CD14-positive monocyte (primary cell): Measurements from ENCODE around the gene FAM120A. TPM values are rescaled to one million over a fixed set of nuclear protein-coding genes. Genes with fewer than 3 reads are reported as not detected.

Experiments used
- DNase-seq, 3 donors: peaks; one replicate each; pipeline ENCODE4 v3.0.0-alpha.2; 2011 to 2022
- H2AFZ ChIP-seq: 2 replicates; pipeline ENCODE4 v1.6.0; 2012; ENCODE audit warnings: mild to moderate bottlenecking, low read depth, low read length, inconsistent platforms; ENCODE audit not compliant: insufficient read depth, poor library complexity, severe bottlenecking
- H3K27ac ChIP-seq, 2 donors: 1 replicate in 1 of 2; 2 replicates in 1 of 2; pipeline ENCODE4 v1.5.1; 2012 to 2013; ENCODE audit warnings: low read length in 2 of 2, control low read depth in 1 of 2, inconsistent platforms in 1 of 2, low read depth in 1 of 2, mild to moderate bottlenecking in 1 of 2
- H3K27me3 ChIP-seq, 2 donors: one replicate each; pipeline versions ENCODE4 v1.6.0 to v1.6.1; 2011 to 2013; ENCODE audit warnings: low read length in 2 of 2; ENCODE audit not compliant: control insufficient read depth in 2 of 2, insufficient read depth in 2 of 2
- H3K36me3 ChIP-seq, 2 donors: replicated peaks in 1 of 2; 1 replicate in 1 of 2; 2 replicates in 1 of 2; pipeline versions ENCODE4 v1.5.1 to v1.6.1; 2012 to 2013; ENCODE audit warnings: low read length in 2 of 2, control low read depth in 1 of 2, inconsistent platforms in 1 of 2, mild to moderate bottlenecking in 1 of 2; ENCODE audit not compliant: insufficient read depth in 2 of 2, control insufficient read depth in 1 of 2
- H3K4me1 ChIP-seq, 2 donors: 1 replicate in 1 of 2; 2 replicates in 1 of 2; pipeline versions ENCODE4 v1.5.1 to v1.6.1; 2012 to 2013; ENCODE audit warnings: low read length in 2 of 2, control low read depth in 1 of 2, inconsistent platforms in 1 of 2, mild to moderate bottlenecking in 1 of 2, moderate library complexity in 1 of 2; ENCODE audit not compliant: insufficient read depth in 2 of 2, control insufficient read depth in 1 of 2
- H3K4me2 ChIP-seq: replicated peaks from 2 replicates; pipeline ENCODE3; 2012; ENCODE audit warnings: low read length, moderate library complexity, mild to moderate bottlenecking; ENCODE audit not compliant: poor library complexity, severe bottlenecking; ENCODE audit errors: extremely low read depth
- H3K4me3 ChIP-seq, 3 experiments: fragments of 200-600 bp in 1 of 3; sonication (generic) in 1 of 3; replicated peaks in 1 of 3; 1 replicate in 2 of 3; 2 replicates in 1 of 3; pipeline ENCODE4 v1.5.1; 2011 to 2013; ENCODE audit warnings: low read length in 3 of 3, mild to moderate bottlenecking in 3 of 3, control low read depth in 2 of 3, low read depth in 2 of 3, inconsistent platforms in 1 of 3, moderate library complexity in 1 of 3
- H3K79me2 ChIP-seq: 2 replicates; pipeline ENCODE4 v1.6.0; 2012; ENCODE audit warnings: mild to moderate bottlenecking, control low read depth, inconsistent platforms, low read length, moderate library complexity; ENCODE audit not compliant: insufficient read depth
- H3K9ac ChIP-seq: 2 replicates; pipeline ENCODE4 v1.6.0; 2017; ENCODE audit warnings: low read length, mild to moderate bottlenecking; ENCODE audit not compliant: insufficient read depth, poor library complexity, severe bottlenecking
- H3K9me3 ChIP-seq, 2 donors: replicated peaks in 1 of 2; 1 replicate in 1 of 2; 2 replicates in 1 of 2; pipeline versions ENCODE4 v1.5.1 to v1.6.1; 2012 to 2013; ENCODE audit warnings: low read length in 2 of 2, control low read depth in 1 of 2; ENCODE audit not compliant: control insufficient read depth in 1 of 2, insufficient read depth in 1 of 2
- H4K20me1 ChIP-seq: 2 replicates; pipeline ENCODE4 v1.6.0; 2012; ENCODE audit warnings: mild to moderate bottlenecking, low read length, control low read depth, moderate library complexity; ENCODE audit not compliant: insufficient read depth
- H3K27ac Mint-ChIP-seq, 7 donors: one replicate each; pipeline ENCODE4 v1.8.0; 2020; ENCODE audit warnings: mild to moderate bottlenecking in 7 of 7, mixed read lengths in 7 of 7, moderate library complexity in 6 of 7, inconsistent platforms in 2 of 7
- H3K27me3 Mint-ChIP-seq, 3 donors: one replicate each; pipeline ENCODE4 v1.8.0; 2021 to 2022; ENCODE audit warnings: low read depth in 3 of 3, mild to moderate bottlenecking in 3 of 3, mixed read lengths in 3 of 3, moderate library complexity in 3 of 3, inconsistent platforms in 1 of 3
- H3K36me3 Mint-ChIP-seq, 2 donors: one replicate each; pipeline ENCODE4 v1.8.0; 2020; ENCODE audit warnings: mixed read lengths in 2 of 2, inconsistent platforms in 1 of 2, mild to moderate bottlenecking in 1 of 2
- H3K4me1 Mint-ChIP-seq: one replicate; pipeline ENCODE4 v1.8.0; 2020; ENCODE audit warnings: mild to moderate bottlenecking, mixed read lengths
- H3K4me3 Mint-ChIP-seq, 2 donors: one replicate each; pipeline ENCODE4 v1.8.0; 2020; ENCODE audit warnings: mild to moderate bottlenecking in 2 of 2, mixed read lengths in 2 of 2, moderate library complexity in 1 of 2
- H3K9me3 Mint-ChIP-seq, 7 donors: one replicate each; pipeline ENCODE4 v1.8.0; 2020 to 2022; ENCODE audit warnings: mixed read lengths in 7 of 7, mild to moderate bottlenecking in 6 of 7, moderate library complexity in 6 of 7, inconsistent platforms in 2 of 7
- WGBS: methylation state at CpG from one replicate; pipeline ENCODE4 v1.1.5; 2013; ENCODE audit warnings: missing lambda C conversion rate; ENCODE audit not compliant: insufficient coverage; 5-methylcytosine and 5-hydroxymethylcytosine counted together
- intact Hi-C, 2 donors: fragments of 100-400 bp; cut with micrococcal nuclease; formaldehyde crosslinking; loops; one replicate each; pipeline versions ENCODE4 v1.15.0 to v1.15.1; 2023
- polyA plus RNA-seq, 3 donors: library from polyadenylated mRNA; depleted of rRNA in 1 of 3; unstranded in 2 of 3; stranded (reverse) in 1 of 3; fragments of 300-500 nt in 2 of 3; fragments of >200 nt in 1 of 3; fragmentation: Illumina TruSeq in 2 of 3; gene quantifications; 1 replicate in 2 of 3; 2 replicates in 1 of 3; pipeline ENCODE4 v1.2.3, GENCODE V29; 2012 to 2021
- TF ChIP-seq, protein P1 (sequence below): fragments of 200-600 bp; IDR thresholded peaks from one replicate; pipeline ENCODE4 v1.8.0; 2022; ENCODE audit warnings: antibody characterized with exemption, mild to moderate bottlenecking

FAM120A gene
- polyA plus RNA-seq, 3 donors, result 10.4 to 76.6 (median 12.7) TPM

- Histone ChIP-seq H4K20me1 (peaks cover 90% of the 10 kb centered on the region), H3K4me1 (no peaks in the 10 kb centered on the region), H3K9ac (no peak overlapping the region), H3K4me3 (no peak overlapping the region), H3K9me3 (no peaks in the 10 kb centered on the region), H3K79me2 (peaks cover 96% of the 10 kb centered on the region), H3K27ac (peak overlapping the region in 1 of 2 donors; percentile 52), H3K36me3 (peaks cover 36 to 94% of the 10 kb centered on the region in 2 donors), H3K27me3 (no peaks in the 10 kb centered on the region), H3K4me2 (no peak overlapping the region), H2AFZ (no peak overlapping the region)
- Mint-ChIP-seq H3K4me1 (peaks cover 8% of the 10 kb centered on the region), H3K27me3 (no peaks in the 10 kb centered on the region), H3K27ac (no peak overlapping the region), H3K4me3 (no peak overlapping the region), H3K36me3 (peaks cover 53 to 73% of the 10 kb centered on the region in 2 donors), H3K9me3 (no peaks in the 10 kb centered on the region)
- WGBS, result no CpG with 5 or more reads among the region's 3 CpGs
- intact Hi-C loops, result no loop called here
- TF ChIP-seq, protein P1, sequence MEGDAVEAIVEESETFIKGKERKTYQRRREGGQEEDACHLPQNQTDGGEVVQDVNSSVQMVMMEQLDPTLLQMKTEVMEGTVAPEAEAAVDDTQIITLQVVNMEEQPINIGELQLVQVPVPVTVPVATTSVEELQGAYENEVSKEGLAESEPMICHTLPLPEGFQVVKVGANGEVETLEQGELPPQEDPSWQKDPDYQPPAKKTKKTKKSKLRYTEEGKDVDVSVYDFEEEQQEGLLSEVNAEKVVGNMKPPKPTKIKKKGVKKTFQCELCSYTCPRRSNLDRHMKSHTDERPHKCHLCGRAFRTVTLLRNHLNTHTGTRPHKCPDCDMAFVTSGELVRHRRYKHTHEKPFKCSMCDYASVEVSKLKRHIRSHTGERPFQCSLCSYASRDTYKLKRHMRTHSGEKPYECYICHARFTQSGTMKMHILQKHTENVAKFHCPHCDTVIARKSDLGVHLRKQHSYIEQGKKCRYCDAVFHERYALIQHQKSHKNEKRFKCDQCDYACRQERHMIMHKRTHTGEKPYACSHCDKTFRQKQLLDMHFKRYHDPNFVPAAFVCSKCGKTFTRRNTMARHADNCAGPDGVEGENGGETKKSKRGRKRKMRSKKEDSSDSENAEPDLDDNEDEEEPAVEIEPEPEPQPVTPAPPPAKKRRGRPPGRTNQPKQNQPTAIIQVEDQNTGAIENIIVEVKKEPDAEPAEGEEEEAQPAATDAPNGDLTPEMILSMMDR, result no peak
- no peak for DNase-seq
These were observed 24.4 kb downstream of the FAM120A start for GRCh38 chr9:93475856-93476255.

DNA sequence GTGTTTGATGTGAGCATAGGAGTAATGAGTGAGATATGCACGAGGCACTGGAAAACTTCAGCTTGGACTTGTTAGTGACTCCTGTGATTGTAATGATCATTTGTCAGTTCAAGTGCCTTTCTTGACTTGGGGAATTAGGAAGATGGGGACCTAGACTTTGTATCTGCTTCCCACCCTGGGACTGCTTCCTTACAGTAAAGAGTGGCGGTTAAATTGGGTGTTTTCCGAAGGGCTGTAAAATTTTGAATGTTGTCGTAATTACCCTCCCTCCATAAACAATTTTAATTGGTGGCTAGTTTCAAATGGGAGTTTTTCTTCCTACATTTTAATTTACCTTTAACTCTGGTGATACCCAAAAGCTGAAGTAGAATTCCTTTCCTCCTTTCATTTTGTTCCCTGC, 25.4 kb downstream of the FAM120A start:
- Histone ChIP-seq H3K79me2 (peaks cover 96% of the 10 kb centered on the region), H3K27ac (peak overlapping the region in 1 of 2 donors; percentile 50), H3K9ac (no peak overlapping the region), H3K4me2 (no peak overlapping the region), H2AFZ (no peak overlapping the region), H4K20me1 (peaks cover 94% of the 10 kb centered on the region), H3K36me3 (peaks cover 27 to 93% of the 10 kb centered on the region in 2 donors), H3K9me3 (no peaks in the 10 kb centered on the region), H3K4me1 (no peaks in the 10 kb centered on the region), H3K27me3 (no peaks in the 10 kb centered on the region), H3K4me3 (no peak overlapping the region)
- Mint-ChIP-seq H3K27me3 (peaks cover 0 to 2% (median 0%) of the 10 kb centered on the region in 3 donors), H3K27ac (peak overlapping the region in 2 of 7 donors; percentile 18 to 80), H3K9me3 (no peaks in the 10 kb centered on the region), H3K4me1 (peaks cover 2% of the 10 kb centered on the region), H3K4me3 (no peak overlapping the region), H3K36me3 (peaks cover 55 to 76% of the 10 kb centered on the region in 2 donors)
- no peak for DNase-seq
- intact Hi-C loops, result no loop called here
- 100% methylated on average over 1 of the region's 4 CpGs for WGBS
- TF ChIP-seq, protein P1, result no peak
